Mesenchymal stem cell (in vitro differentiated cells and primary cell): ENCODE results near the gene KHSRP.

Experiments
- DNase-seq: peaks from one replicate; pipeline ENCODE4 v3.0.0-alpha.2; 2013
- H2AFZ ChIP-seq: one replicate; pipeline ENCODE4 v1.6.1; 2013; ENCODE audit warnings: low read depth, mild to moderate bottlenecking, control low read depth, inconsistent platforms, low read length, moderate library complexity
- H2AK5ac ChIP-seq: 2 replicates; pipeline ENCODE4 v1.6.1; 2013; ENCODE audit warnings: low read length, moderate library complexity, mild to moderate bottlenecking, inconsistent platforms; ENCODE audit not compliant: severe bottlenecking
- H2BK120ac ChIP-seq: one replicate; pipeline ENCODE4 v1.6.1; 2013; ENCODE audit warnings: low read depth, mild to moderate bottlenecking, inconsistent platforms, low read length, moderate library complexity
- H2BK12ac ChIP-seq, 2 experiments: one replicate each; pipeline ENCODE4 v1.6.1; 2013; ENCODE audit warnings: inconsistent platforms in 2 of 2, low read length in 2 of 2, mild to moderate bottlenecking in 2 of 2, moderate library complexity in 2 of 2, control low read depth in 1 of 2
- H2BK15ac ChIP-seq: one replicate; pipeline ENCODE4 v1.6.1; 2013; ENCODE audit warnings: mild to moderate bottlenecking, low read depth, inconsistent platforms; ENCODE audit not compliant: poor library complexity, severe bottlenecking
- H2BK5ac ChIP-seq: 2 replicates; pipeline ENCODE4 v1.6.1; 2013; ENCODE audit warnings: low read depth, mild to moderate bottlenecking, low read length, control low read depth, inconsistent platforms; ENCODE audit not compliant: poor library complexity, severe bottlenecking
- H3K14ac ChIP-seq, 2 experiments: one replicate each; pipeline ENCODE4 v1.6.1; 2013; ENCODE audit warnings: inconsistent platforms in 2 of 2, low read length in 2 of 2, control low read depth in 1 of 2, mild to moderate bottlenecking in 1 of 2, moderate library complexity in 1 of 2
- H3K18ac ChIP-seq, 2 experiments: one replicate each; pipeline ENCODE4 v1.6.1; 2013; ENCODE audit warnings: inconsistent platforms in 2 of 2, low read length in 2 of 2, control low read depth in 1 of 2, low read depth in 1 of 2, mild to moderate bottlenecking in 1 of 2
- H3K23ac ChIP-seq, 2 experiments: one replicate each; pipeline ENCODE4 v1.6.1; 2013; ENCODE audit warnings: inconsistent platforms in 2 of 2, low read length in 2 of 2, mild to moderate bottlenecking in 2 of 2, moderate library complexity in 2 of 2, control low read depth in 1 of 2
- H3K27ac ChIP-seq: 2 replicates; pipeline ENCODE4 v1.5.1; 2013; ENCODE audit warnings: mild to moderate bottlenecking, moderate library complexity, low read length, control low read depth, inconsistent platforms; ENCODE audit not compliant: poor library complexity, severe bottlenecking
- H3K27me3 ChIP-seq, 2 experiments: 2 replicates each; pipeline versions ENCODE4 v1.6.1 to v1.7.0; 2013; ENCODE audit warnings: low read length in 2 of 2, mild to moderate bottlenecking in 2 of 2, moderate library complexity in 2 of 2, control low read depth in 1 of 2, inconsistent platforms in 1 of 2; ENCODE audit not compliant: control insufficient read depth in 1 of 2, insufficient read depth in 1 of 2
- H3K36me3 ChIP-seq, 2 experiments: 2 replicates each; pipeline versions ENCODE4 v1.6.1 to v1.7.0; 2013; ENCODE audit warnings: low read length in 2 of 2, control low read depth in 1 of 2, inconsistent platforms in 1 of 2, low read depth in 1 of 2, mild to moderate bottlenecking in 1 of 2; ENCODE audit not compliant: insufficient read depth in 2 of 2, control insufficient read depth in 1 of 2
- H3K4ac ChIP-seq, 2 experiments: one replicate each; pipeline ENCODE4 v1.6.1; 2013; ENCODE audit warnings: inconsistent platforms in 2 of 2, low read length in 2 of 2, mild to moderate bottlenecking in 2 of 2, moderate library complexity in 2 of 2, control low read depth in 1 of 2, low read depth in 1 of 2
- H3K4me1 ChIP-seq: 2 replicates; pipeline ENCODE4 v1.6.1; 2013; ENCODE audit warnings: low read depth, low read length, control low read depth; ENCODE audit not compliant: control insufficient read depth, insufficient read depth
- H3K4me2 ChIP-seq: 2 replicates; pipeline ENCODE4 v1.6.1; 2013; ENCODE audit warnings: low read length, mild to moderate bottlenecking, inconsistent platforms; ENCODE audit not compliant: poor library complexity, severe bottlenecking
- H3K4me3 ChIP-seq, 2 experiments: 2 replicates each; pipeline versions ENCODE4 v1.5.1 to v1.7.0; 2013; ENCODE audit warnings: low read length in 2 of 2, mild to moderate bottlenecking in 2 of 2, control low read depth in 1 of 2, low read depth in 1 of 2; ENCODE audit not compliant: insufficient read depth in 1 of 2
- H3K79me1 ChIP-seq: replicated peaks from 2 replicates; pipeline ENCODE4 v1.6.1; 2013; ENCODE audit warnings: mild to moderate bottlenecking, control low read depth, low read length, inconsistent platforms; ENCODE audit not compliant: poor library complexity, severe bottlenecking
- H3K9ac ChIP-seq: 2 replicates; pipeline ENCODE4 v1.7.0; 2013; ENCODE audit warnings: mild to moderate bottlenecking, low read length, moderate library complexity
- H3K9me3 ChIP-seq: 2 replicates; pipeline ENCODE4 v1.7.0; 2013; ENCODE audit warnings: mild to moderate bottlenecking, low read length; ENCODE audit not compliant: control insufficient read depth
- H4K8ac ChIP-seq: one replicate; pipeline ENCODE4 v1.6.1; 2013; ENCODE audit warnings: inconsistent platforms, mild to moderate bottlenecking, low read length, moderate library complexity
- H4K91ac ChIP-seq: one replicate; pipeline ENCODE4 v1.6.1; 2013; ENCODE audit warnings: mild to moderate bottlenecking, low read length, inconsistent platforms
- WGBS: methylation state at CpG from one replicate; pipeline ENCODE4 v1.1.7; 2013; ENCODE audit warnings: mixed read lengths; 5-methylcytosine and 5-hydroxymethylcytosine counted together

Gene KHSRP

DNA sequence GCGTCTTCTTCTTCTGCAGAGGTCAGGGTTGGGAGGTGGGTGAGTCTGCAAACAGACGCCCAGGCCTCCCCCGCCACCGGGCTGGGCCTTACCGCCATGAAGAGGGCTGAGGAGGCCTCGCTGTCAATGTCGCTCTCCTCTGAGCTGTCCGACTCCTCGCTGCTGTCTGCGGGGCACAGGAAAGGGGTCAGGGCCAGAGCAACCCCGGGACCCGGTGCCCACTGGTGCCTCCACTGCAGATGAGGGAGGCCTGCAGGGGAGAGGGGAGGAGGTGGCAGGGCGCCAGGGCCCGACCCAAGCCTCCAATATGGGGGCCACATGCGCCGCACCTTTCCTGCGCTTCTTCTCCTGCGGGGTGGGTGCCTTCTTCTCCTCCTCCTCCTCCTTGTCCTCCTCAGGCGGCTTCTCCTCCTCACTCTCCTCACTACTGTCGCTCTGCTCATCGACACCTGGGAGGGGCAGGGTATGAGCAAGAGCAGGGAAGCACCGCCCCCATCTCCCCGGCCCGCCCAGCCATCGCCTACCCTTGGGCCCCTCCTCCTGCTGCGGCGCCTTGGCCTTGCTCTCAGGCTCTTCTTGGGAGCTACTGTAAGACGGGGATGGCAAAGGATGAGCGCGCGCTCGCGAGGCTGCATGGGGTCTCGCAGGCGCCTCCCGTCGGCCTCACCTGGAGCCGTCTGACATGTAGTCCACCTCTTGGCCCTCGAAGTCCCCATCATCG is 43.4 kb downstream of the KHSRP start:
- Histone ChIP-seq H3K23ac (no peak overlapping the region), H3K27ac (no peak overlapping the region), H2AFZ (no peak overlapping the region), H3K27me3 (no peaks in the 10 kb centered on the region), H3K4ac (no peak overlapping the region), H2BK12ac (no peak overlapping the region), H4K8ac (no peak overlapping the region), H3K36me3 (peaks cover 72 to 73% of the 10 kb centered on the region in 2 experiments), H3K18ac (no peak overlapping the region), H3K14ac (no peak overlapping the region), H2BK15ac (no peak overlapping the region), H3K79me1 (peaks cover 13% of the 10 kb centered on the region), H4K91ac (no peak overlapping the region), H3K9ac (no peak overlapping the region), H2BK120ac (no peak overlapping the region), H3K4me2 (no peak overlapping the region), H3K4me1 (peaks cover 16% of the 10 kb centered on the region), H3K4me3 (no peak overlapping the region), H2BK5ac (no peak overlapping the region), H3K9me3 (peaks cover 9% of the 10 kb centered on the region), H2AK5ac (no peak overlapping the region)
- 98% methylated on average over 36 of the region's 40 CpGs for WGBS
- no peak for DNase-seq

DNA sequence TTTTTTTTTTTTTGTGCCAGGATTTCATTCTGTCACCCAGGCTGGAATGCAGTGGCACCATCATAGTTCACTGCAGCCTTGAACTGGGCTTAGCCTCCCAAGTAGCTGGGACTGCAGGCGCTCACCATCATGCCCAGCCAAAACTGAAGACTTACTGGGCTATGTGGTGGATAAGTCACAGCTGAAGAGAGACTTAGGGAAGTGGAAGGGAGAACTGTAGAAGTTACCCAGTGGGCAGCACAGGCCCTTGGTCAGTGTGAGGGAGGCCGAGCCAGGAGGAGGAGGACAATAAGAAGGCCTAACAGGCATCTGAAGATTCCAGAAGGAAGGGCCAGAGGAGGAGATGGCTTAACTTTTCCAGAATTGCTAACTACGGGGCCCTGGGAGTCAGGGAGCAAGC is 44.9 kb downstream of the KHSRP start:
- Histone ChIP-seq H3K4me2 (no peak overlapping the region), H3K27me3 (no peaks in the 10 kb centered on the region), H2BK12ac (no peak overlapping the region), H3K4ac (no peak overlapping the region), H2BK15ac (no peak overlapping the region), H2AK5ac (no peak overlapping the region), H3K4me1 (peaks cover 22% of the 10 kb centered on the region), H4K91ac (no peak overlapping the region), H4K8ac (no peak overlapping the region), H3K23ac (no peak overlapping the region), H2BK5ac (no peak overlapping the region), H3K36me3 (peaks cover 60 to 74% of the 10 kb centered on the region in 2 experiments), H3K9ac (no peak overlapping the region), H2AFZ (no peak overlapping the region), H3K18ac (no peak overlapping the region), H3K14ac (no peak overlapping the region), H3K27ac (no peak overlapping the region), H2BK120ac (no peak overlapping the region), H3K4me3 (no peak overlapping the region), H3K9me3 (peaks cover 9% of the 10 kb centered on the region), H3K79me1 (peaks cover 14% of the 10 kb centered on the region)
- no peak for DNase-seq
- 99% methylated on average over 3 of the region's 3 CpGs for WGBS

DNA sequence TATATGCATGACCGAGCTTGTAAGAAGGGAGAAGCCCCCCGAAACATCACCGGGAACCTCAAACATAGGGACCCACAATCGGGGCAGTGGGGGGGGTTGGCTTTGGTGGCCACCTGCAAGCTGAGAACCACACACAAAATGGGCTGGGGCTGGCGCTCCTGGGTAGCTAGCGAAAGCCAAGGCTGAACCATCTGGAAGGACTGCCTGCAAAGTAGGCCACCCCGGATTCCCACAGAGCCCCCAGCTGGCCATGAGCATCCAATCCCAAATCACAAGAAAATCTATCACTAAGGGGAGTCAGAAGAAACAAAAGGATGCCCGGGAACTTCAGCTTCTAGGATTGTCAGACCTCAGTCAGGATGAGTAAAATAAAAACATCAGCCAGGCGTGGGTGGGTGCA is 46.1 kb downstream of the KHSRP start:
- Histone ChIP-seq H4K8ac (no peak overlapping the region), H3K4me1 (peaks cover 34% of the 10 kb centered on the region), H2AFZ (no peak overlapping the region), H3K23ac (no peak overlapping the region), H3K14ac (no peak overlapping the region), H3K9ac (no peak overlapping the region), H3K4ac (no peak overlapping the region), H3K36me3 (peaks cover 49 to 72% of the 10 kb centered on the region in 2 experiments), H3K18ac (no peak overlapping the region), H2BK5ac (peak overlapping the region; percentile 11), H2BK12ac (no peak overlapping the region), H2BK120ac (no peak overlapping the region), H3K27me3 (no peaks in the 10 kb centered on the region), H2AK5ac (peak overlapping the region; percentile 91), H4K91ac (no peak overlapping the region), H3K79me1 (peaks cover 16% of the 10 kb centered on the region), H3K4me2 (no peak overlapping the region), H3K27ac (peak overlapping the region; percentile 88), H3K4me3 (no peak overlapping the region), H2BK15ac (no peak overlapping the region), H3K9me3 (peaks cover 9% of the 10 kb centered on the region)
- no peak for DNase-seq
- 91% methylated on average over 9 of the region's 9 CpGs for WGBS

DNA sequence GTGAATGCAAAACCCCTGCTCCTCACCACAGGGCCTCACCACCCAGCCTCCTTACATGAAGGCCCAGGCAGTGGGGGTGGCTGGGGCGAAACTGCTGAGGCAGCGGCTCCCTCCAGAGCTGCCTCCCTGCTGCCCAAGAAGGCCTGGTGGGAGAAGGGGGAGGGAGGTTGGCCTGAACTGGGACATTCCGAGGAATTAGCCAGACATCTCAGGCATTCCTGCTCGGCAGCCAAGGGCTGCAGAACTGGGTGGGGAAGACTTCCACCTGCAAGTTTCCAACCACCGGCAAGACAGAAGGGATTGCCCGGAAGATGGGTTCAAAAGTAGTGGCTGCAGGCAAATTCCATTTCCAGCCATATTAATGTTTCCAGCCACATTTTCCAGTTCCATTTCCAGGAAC is 46.6 kb downstream of the KHSRP start:
- H3K4me2 ChIP-seq, result no peak overlapping the region
- WGBS, result 59% methylated on average over 6 of the region's 6 CpGs
- peak overlapping the region; percentile 88 for H3K27ac ChIP-seq
- H3K18ac ChIP-seq, result no peak overlapping the region
- peak overlapping the region; percentile 11 for H2BK5ac ChIP-seq
- peaks cover 14% of the 10 kb centered on the region for H3K79me1 ChIP-seq
- no peak overlapping the region for H3K4ac ChIP-seq
- H4K8ac ChIP-seq, result no peak overlapping the region
- no peak overlapping the region for H2BK120ac ChIP-seq
- peaks cover 9% of the 10 kb centered on the region for H3K9me3 ChIP-seq
- no peak overlapping the region for H3K23ac ChIP-seq
- no peak overlapping the region for H3K9ac ChIP-seq
- H3K4me1 ChIP-seq, result peaks cover 35% of the 10 kb centered on the region
- no peak overlapping the region for H2BK12ac ChIP-seq
- H3K4me3 ChIP-seq, result no peak overlapping the region
- H2AK5ac ChIP-seq, result peak overlapping the region; percentile 91
- no peak overlapping the region for H4K91ac ChIP-seq
- DNase-seq, result peak; percentile 27
- no peak overlapping the region for H3K14ac ChIP-seq
- no peaks in the 10 kb centered on the region for H3K27me3 ChIP-seq
- no peak overlapping the region for H2BK15ac ChIP-seq
- peaks cover 45 to 68% of the 10 kb centered on the region in 2 experiments for H3K36me3 ChIP-seq
- no peak overlapping the region for H2AFZ ChIP-seq
